ENCODE data around the gene NOL4L. TPM values are rescaled to one million over a fixed set of nuclear protein-coding genes. Genes with fewer than 3 reads are reported as not detected.

NOL4L gene
- total and polyA plus RNA-seq, 2 donors (not counting 3 experiments of a cell fraction or from before 2014, with no cell fraction given) = 55.2 to 79.6 TPM

- no TSS peak for BruUV-seq (replicated peaks)
- no peak overlapping the region for H3K27ac ChIP-seq (ENCODE audit: insufficient read depth, low read depth, low read length)
- peaks cover 32% of the 10 kb centered on the region for H3K4me1 ChIP-seq (ENCODE audit: control insufficient read depth, extremely low read depth, insufficient read depth, low read length)
- H3K9me3 ChIP-seq (replicated peaks; ENCODE audit: control insufficient read depth, insufficient read depth, low read length) = no peaks in the 10 kb centered on the region
- H3K79me2 ChIP-seq (ENCODE audit: control insufficient read depth, insufficient read depth, low read length) = no peaks in the 10 kb centered on the region
- no peaks in the 10 kb centered on the region for H3K9me1 ChIP-seq (replicated peaks; ENCODE audit: control insufficient read depth, extremely low read depth, insufficient read depth, low read length)
- H3K36me3 ChIP-seq (ENCODE audit: control insufficient read depth in 2 of 2, extremely low read depth in 1 of 2, insufficient read depth in 2 of 2, low read length in 2 of 2) = no peaks in the 10 kb centered on the region
- ChIA-PET CTCF (interaction anchor here (0.8 kb wide), 1 partner anchor 147 kb away, joined by 3 read pairs; no protein-coding TSS in a partner anchor), POLR2A (no interaction called here)
- no peak overlapping the region for H3K9ac ChIP-seq (replicated peaks; ENCODE audit: extremely low read depth, insufficient read depth, low read length)
- no peak for DNase-seq (ENCODE audit: low read depth, low spot score)
- dilution Hi-C loops (cut with MboI; ENCODE audit: extremely low pct_ligation_motif_present, low sequenced_read_pairs) (no loop called here), intact Hi-C loops (cut with micrococcal nuclease) (no loop called here)
- FAIRE-seq = no peak
- no peak overlapping the region for H3K4me2 ChIP-seq (ENCODE audit: insufficient read depth, low read length)
- H2AFZ ChIP-seq (ENCODE audit: low read depth, low read length) = no peak overlapping the region
- H3K4me3 ChIP-seq (replicated peaks in 1 of 3; ENCODE audit: insufficient read depth in 1 of 3, low read depth in 1 of 3, low read length in 3 of 3) = no peak overlapping the region
- H4K20me1 ChIP-seq (replicated peaks; ENCODE audit: control insufficient read depth, extremely low read depth, insufficient read depth, low read length) = no peaks in the 10 kb centered on the region
- no peaks in the 10 kb centered on the region for H3K27me3 ChIP-seq (ENCODE audit: control insufficient read depth in 2 of 2, insufficient read depth in 2 of 2, low read length in 2 of 2)
- TF ChIP-seq POLR2AphosphoS5 (IDR thresholded peaks at IDR 0.05; ENCODE audit: insufficient read depth, low read depth, low read length) (no peak), MAX (IDR thresholded peaks at IDR 0.05; ENCODE audit: insufficient read depth, insufficient read length) (no peak), EZH2 (IDR thresholded peaks at IDR 0.05; ENCODE audit: borderline replicate concordance, low read depth, low read length, severe bottlenecking) (no peak), MYC (IDR thresholded peaks at IDR 0.05; ENCODE audit: low read depth, low read length) (no peak), FOS (IDR thresholded peaks at IDR 0.05; ENCODE audit: borderline replicate concordance, insufficient read depth, low read length) (no peak), GATA2 (IDR thresholded peaks at IDR 0.05; ENCODE audit: insufficient read depth, insufficient read length, low read depth, low read length) (no peak), POLR2A (IDR thresholded peaks at IDR 0.05; ENCODE audit: low read depth, low read length) (no peak), CTCF (IDR thresholded peaks at IDR 0.05; ENCODE audit: extremely low read depth in 1 of 2, insufficient read depth in 1 of 2, low read depth in 1 of 2, low read length in 2 of 2) (no peak), JUN (IDR thresholded peaks at IDR 0.05; ENCODE audit: borderline replicate concordance, insufficient read depth, insufficient read length, low read depth) (no peak)
Measured at GRCh38 chr20:32505723-32506473, 79.2 kb downstream of the NOL4L start.

All from endothelial cell of umbilical vein (primary cell).